HFFc6 (cell line): ENCODE data around the gene AKR1E2. TPM values are rescaled to one million over a fixed set of nuclear protein-coding genes. Genes with fewer than 3 reads are reported as not detected.

ENCODE experiments used
- DNase-seq: peaks from one replicate; pipeline ENCODE4 v3.0.0-alpha.2; 2018
- H3K27ac Mint-ChIP-seq: 2 replicates; pipeline ENCODE4 v1.8.0; 2020; ENCODE audit warnings: mild to moderate bottlenecking, mixed read lengths
- H3K27me3 Mint-ChIP-seq: 2 replicates; pipeline ENCODE4 v1.8.0; 2021; ENCODE audit warnings: mild to moderate bottlenecking, moderate library complexity, mixed read lengths; ENCODE audit not compliant: insufficient read depth
- H3K36me3 Mint-ChIP-seq: 2 replicates; pipeline ENCODE4 v1.8.0; 2021; ENCODE audit warnings: low read depth, mixed read lengths
- H3K4me1 Mint-ChIP-seq: 2 replicates; pipeline ENCODE4 v1.8.0; 2020; ENCODE audit warnings: low read depth, mixed read lengths
- H3K4me3 Mint-ChIP-seq: 2 replicates; pipeline ENCODE4 v1.8.0; 2020; ENCODE audit warnings: mild to moderate bottlenecking, moderate library complexity, mixed read lengths
- H3K9me3 Mint-ChIP-seq: 2 replicates; pipeline ENCODE4 v1.8.0; 2020; ENCODE audit warnings: mild to moderate bottlenecking, mixed read lengths
- total RNA-seq, 6 experiments: library from RNA; stranded (reverse); fragmentation: NEBNext Ultra II Directional; extraction: Animal tissue kit (Norgen Biotek cat#: 25700); gene quantifications; 2 replicates in 1 of 6; 3 replicates in 5 of 6; pipeline ENCODE4 v1.2.3, GENCODE V29; 2021
- TF ChIP-seq, protein P1 (sequence below): fragments of 200-600 bp; sonication (generic); IDR thresholded peaks from 2 replicates; pipeline ENCODE4 v1.5.0; 2021; ENCODE audit warnings: antibody characterized with exemption, mild to moderate bottlenecking

Gene AKR1E2
- total RNA-seq, 6 experiments from 2014 or later = 0.59 to 1.5 (median 1.1) TPM; not detected in 1

DNA sequence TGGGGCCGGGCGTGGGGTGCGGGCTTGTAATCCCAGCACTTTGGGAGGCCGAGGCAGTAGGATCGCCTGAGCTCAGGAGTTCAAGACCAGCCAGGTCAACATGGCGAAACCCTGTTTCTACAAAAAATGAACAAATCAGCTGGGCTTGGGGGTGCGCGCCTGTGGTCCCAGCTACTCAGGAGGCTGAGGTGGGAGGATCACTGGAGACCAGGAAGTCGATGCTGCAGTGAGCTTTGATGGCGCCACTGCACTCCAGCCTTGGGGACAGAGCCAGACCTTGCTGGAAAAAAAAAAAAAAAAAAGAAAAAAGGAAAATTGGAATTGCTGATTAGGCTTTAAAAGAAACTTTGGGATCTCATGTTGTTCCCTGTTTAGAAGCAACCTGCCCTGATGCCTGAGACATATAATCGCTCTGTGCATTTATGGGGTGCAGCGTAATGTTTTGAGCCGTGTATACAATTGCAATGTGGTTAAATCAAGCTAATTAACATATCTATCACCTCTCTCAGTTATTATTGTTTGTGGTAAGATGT, 851 bp downstream of the AKR1E2 start:
- Mint-ChIP-seq H3K4me1 (peaks cover 26% of the 10 kb centered on the region), H3K36me3 (peaks cover 5% of the 10 kb centered on the region; the same call in 1 of the 2 replicates), H3K27ac (peak overlapping the region; percentile 79; the same call in 1 of the 2 replicates), H3K4me3 (peak overlapping the region; percentile 84), H3K9me3 (peaks cover 5% of the 10 kb centered on the region; the same call in 1 of the 2 replicates), H3K27me3 (no peaks in the 10 kb centered on the region; the same call in 1 of the 2 replicates)
- no peak for DNase-seq
- TF ChIP-seq, protein P1, sequence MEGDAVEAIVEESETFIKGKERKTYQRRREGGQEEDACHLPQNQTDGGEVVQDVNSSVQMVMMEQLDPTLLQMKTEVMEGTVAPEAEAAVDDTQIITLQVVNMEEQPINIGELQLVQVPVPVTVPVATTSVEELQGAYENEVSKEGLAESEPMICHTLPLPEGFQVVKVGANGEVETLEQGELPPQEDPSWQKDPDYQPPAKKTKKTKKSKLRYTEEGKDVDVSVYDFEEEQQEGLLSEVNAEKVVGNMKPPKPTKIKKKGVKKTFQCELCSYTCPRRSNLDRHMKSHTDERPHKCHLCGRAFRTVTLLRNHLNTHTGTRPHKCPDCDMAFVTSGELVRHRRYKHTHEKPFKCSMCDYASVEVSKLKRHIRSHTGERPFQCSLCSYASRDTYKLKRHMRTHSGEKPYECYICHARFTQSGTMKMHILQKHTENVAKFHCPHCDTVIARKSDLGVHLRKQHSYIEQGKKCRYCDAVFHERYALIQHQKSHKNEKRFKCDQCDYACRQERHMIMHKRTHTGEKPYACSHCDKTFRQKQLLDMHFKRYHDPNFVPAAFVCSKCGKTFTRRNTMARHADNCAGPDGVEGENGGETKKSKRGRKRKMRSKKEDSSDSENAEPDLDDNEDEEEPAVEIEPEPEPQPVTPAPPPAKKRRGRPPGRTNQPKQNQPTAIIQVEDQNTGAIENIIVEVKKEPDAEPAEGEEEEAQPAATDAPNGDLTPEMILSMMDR = no peak

DNA sequence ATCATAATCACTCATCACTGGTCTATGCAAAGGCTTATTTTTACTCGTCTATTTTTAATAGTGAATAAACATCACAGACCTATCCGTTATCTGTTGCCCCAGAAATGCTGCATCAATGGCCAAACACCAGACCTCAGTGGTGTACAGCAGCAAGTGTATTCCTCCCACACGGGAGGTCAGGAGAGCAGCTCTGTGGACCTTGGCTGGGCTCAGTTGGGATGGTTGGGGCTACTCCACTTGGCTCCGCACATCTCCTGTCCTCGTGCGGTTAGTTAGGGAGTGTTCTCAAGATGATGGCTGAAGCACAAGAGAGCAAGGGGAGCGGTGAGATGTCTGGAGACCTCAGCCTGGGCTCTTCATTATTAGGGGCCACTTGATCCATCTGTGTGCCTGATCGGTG, 2.0 kb downstream of the AKR1E2 start:
- DNase-seq = no peak
- Mint-ChIP-seq H3K36me3 (peaks cover 5% of the 10 kb centered on the region; the same call in 1 of the 2 replicates), H3K4me3 (no peak overlapping the region), H3K9me3 (peaks cover 5% of the 10 kb centered on the region; the same call in 1 of the 2 replicates), H3K27me3 (peaks cover 2% of the 10 kb centered on the region; the same call in 1 of the 2 replicates), H3K4me1 (peaks cover 26% of the 10 kb centered on the region), H3K27ac (no peak overlapping the region)
- TF ChIP-seq, protein P1 = no peak

DNA sequence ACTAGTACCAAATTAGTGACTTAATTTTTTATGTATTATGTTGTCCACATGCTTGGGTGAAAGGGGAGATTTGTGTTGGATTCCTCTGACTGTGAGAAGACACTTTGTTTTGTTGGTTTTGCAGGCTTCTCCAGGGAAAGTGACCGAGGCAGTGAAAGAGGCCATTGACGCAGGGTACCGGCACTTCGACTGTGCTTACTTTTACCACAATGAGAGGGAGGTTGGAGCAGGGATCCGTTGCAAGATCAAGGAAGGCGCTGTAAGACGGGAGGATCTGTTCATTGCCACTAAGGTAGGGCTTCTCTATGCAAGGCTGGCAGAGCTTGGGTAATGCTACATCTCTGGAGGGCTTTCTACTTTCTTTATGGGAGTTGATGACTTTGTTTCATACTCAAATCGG, 4.5 kb downstream of the AKR1E2 start:
- peaks cover 26% of the 10 kb centered on the region for H3K4me1 Mint-ChIP-seq
- DNase-seq = no peak
- H3K4me3 Mint-ChIP-seq = no peak overlapping the region
- no peak overlapping the region for H3K27ac Mint-ChIP-seq
- H3K27me3 Mint-ChIP-seq = peaks cover 2% of the 10 kb centered on the region; the same call in 1 of the 2 replicates
- H3K36me3 Mint-ChIP-seq = no peaks in the 10 kb centered on the region; the same call in 1 of the 2 replicates
- no peaks in the 10 kb centered on the region for H3K9me3 Mint-ChIP-seq
- TF ChIP-seq, protein P1 = no peak

DNA sequence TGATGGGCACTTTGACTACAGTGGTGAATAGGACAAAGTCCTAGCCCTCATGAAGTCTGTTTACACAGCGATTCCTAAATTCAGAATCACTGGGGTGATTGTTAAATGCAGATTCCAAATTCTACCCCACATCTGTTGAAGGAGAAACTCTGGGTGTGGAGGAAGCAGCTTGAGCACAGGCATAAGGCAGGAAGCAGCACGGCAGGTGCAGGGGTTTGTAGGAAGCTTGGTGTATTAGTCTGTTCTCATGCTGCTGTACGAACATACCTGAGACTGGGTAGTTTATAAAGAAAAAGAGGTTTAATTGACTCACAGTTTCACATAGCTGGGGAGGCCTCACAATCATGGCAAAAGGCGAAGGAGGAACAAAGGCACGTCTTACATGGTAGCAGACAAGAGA, 5.1 kb downstream of the AKR1E2 start:
- H3K9me3 Mint-ChIP-seq = no peaks in the 10 kb centered on the region
- H3K4me1 Mint-ChIP-seq = peaks cover 26% of the 10 kb centered on the region
- no peaks in the 10 kb centered on the region for H3K36me3 Mint-ChIP-seq
- no peak for DNase-seq
- H3K27ac Mint-ChIP-seq = no peak overlapping the region
- no peak overlapping the region for H3K4me3 Mint-ChIP-seq
- TF ChIP-seq, protein P1 = no peak
- H3K27me3 Mint-ChIP-seq = peaks cover 2% of the 10 kb centered on the region; the same call in 1 of the 2 replicates

DNA sequence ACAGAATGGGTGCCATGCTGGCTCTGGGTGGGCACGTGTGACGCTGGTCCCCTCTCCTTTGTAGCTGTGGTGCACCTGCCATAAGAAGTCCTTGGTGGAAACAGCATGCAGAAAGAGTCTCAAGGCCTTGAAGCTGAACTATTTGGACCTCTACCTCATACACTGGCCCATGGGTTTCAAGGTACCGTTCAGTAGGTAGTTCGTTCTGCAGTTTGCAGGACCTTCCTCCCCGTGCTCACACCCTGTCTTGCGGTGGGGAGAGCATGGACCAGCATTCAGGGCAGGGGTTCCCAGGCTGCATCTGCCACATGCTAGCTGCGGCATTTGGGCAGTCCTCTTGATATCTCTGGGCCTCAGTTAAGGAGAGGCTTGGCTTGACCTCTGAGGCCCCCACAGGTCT, 7.3 kb downstream of the AKR1E2 start:
- Mint-ChIP-seq H3K36me3 (no peaks in the 10 kb centered on the region), H3K4me1 (peaks cover 14% of the 10 kb centered on the region), H3K27ac (no peak overlapping the region), H3K27me3 (peaks cover 2% of the 10 kb centered on the region; the same call in 1 of the 2 replicates), H3K4me3 (no peak overlapping the region), H3K9me3 (no peaks in the 10 kb centered on the region)
- DNase-seq = no peak
- TF ChIP-seq, protein P1 = no peak
